HL-60 (cell line): ENCODE measurements around the gene ZNF800.

Experiments
- GABPA ChIP-seq: IDR thresholded peaks from 2 replicates; pipeline ENCODE4 v1.6.1; 2012; ENCODE audit warnings: low read depth
- POLR2AphosphoS5 ChIP-seq: IDR thresholded peaks from 2 replicates; pipeline ENCODE4 v1.6.1; 2012; ENCODE audit warnings: low read depth
- TF ChIP-seq, protein P1 (sequence below): IDR thresholded peaks from one replicate; pipeline ENCODE4 v1.5.1; 2011; ENCODE audit warnings: low read length, control low read depth, inconsistent platforms; ENCODE audit not compliant: insufficient read depth
- TF ChIP-seq, protein P2 (sequence below): IDR thresholded peaks from 2 replicates; pipeline ENCODE4 v1.6.1; 2012; ENCODE audit warnings: low read depth; ENCODE audit not compliant: insufficient replicate concordance

DNA sequence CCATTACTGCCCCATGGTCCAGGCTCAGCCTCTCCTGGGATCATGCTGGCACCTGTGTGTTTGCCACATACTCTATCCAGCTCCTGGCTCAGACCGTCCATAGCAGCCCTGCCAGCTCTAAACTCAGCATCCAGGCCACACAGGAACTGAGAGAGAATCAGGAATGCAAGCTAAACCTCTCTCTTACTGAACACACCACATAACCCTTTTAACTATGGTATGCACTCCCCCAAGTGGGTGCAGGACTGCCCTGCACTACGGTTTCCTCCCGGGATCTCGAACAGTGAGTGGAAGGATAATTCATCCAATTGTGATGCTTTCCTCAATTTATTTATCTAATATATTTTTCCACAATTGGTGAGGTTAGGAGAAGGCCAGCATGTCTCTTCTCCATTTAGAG lies 17.1 kb upstream of the ZNF800 start:
- TF ChIP-seq, protein P1, sequence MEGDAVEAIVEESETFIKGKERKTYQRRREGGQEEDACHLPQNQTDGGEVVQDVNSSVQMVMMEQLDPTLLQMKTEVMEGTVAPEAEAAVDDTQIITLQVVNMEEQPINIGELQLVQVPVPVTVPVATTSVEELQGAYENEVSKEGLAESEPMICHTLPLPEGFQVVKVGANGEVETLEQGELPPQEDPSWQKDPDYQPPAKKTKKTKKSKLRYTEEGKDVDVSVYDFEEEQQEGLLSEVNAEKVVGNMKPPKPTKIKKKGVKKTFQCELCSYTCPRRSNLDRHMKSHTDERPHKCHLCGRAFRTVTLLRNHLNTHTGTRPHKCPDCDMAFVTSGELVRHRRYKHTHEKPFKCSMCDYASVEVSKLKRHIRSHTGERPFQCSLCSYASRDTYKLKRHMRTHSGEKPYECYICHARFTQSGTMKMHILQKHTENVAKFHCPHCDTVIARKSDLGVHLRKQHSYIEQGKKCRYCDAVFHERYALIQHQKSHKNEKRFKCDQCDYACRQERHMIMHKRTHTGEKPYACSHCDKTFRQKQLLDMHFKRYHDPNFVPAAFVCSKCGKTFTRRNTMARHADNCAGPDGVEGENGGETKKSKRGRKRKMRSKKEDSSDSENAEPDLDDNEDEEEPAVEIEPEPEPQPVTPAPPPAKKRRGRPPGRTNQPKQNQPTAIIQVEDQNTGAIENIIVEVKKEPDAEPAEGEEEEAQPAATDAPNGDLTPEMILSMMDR, result no peak
- TF ChIP-seq GABPA, result no peak
- TF ChIP-seq POLR2AphosphoS5, result no peak
- TF ChIP-seq, protein P2, sequence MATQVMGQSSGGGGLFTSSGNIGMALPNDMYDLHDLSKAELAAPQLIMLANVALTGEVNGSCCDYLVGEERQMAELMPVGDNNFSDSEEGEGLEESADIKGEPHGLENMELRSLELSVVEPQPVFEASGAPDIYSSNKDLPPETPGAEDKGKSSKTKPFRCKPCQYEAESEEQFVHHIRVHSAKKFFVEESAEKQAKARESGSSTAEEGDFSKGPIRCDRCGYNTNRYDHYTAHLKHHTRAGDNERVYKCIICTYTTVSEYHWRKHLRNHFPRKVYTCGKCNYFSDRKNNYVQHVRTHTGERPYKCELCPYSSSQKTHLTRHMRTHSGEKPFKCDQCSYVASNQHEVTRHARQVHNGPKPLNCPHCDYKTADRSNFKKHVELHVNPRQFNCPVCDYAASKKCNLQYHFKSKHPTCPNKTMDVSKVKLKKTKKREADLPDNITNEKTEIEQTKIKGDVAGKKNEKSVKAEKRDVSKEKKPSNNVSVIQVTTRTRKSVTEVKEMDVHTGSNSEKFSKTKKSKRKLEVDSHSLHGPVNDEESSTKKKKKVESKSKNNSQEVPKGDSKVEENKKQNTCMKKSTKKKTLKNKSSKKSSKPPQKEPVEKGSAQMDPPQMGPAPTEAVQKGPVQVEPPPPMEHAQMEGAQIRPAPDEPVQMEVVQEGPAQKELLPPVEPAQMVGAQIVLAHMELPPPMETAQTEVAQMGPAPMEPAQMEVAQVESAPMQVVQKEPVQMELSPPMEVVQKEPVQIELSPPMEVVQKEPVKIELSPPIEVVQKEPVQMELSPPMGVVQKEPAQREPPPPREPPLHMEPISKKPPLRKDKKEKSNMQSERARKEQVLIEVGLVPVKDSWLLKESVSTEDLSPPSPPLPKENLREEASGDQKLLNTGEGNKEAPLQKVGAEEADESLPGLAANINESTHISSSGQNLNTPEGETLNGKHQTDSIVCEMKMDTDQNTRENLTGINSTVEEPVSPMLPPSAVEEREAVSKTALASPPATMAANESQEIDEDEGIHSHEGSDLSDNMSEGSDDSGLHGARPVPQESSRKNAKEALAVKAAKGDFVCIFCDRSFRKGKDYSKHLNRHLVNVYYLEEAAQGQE, result no peak
